Spleen (tissue), 7 donors: ENCODE data around the gene PTGES2.

Experiments used
- CTCF ChIP-seq, 11 experiments: fragments of 200-600 bp in 7 of 11; fragments of 450-650 bp in 4 of 11; sonication (generic) in 4 of 11; IDR thresholded peaks in 8 of 11; conservative IDR thresholded peaks in 3 of 11; 1 replicate in 7 of 11; 2 replicates in 4 of 11; pipeline versions ENCODE4 v1.4.0 to v1.8.0; 2016 to 2021; ENCODE audit warnings: antibody characterized with exemption in 11 of 11, inconsistent platforms in 4 of 11, mild to moderate bottlenecking in 1 of 11
- POLR2A ChIP-seq, 3 donors: fragments of 450-650 bp; IDR thresholded peaks; one replicate each; pipeline ENCODE4 v1.5.1; 2017; ENCODE audit warnings: antibody characterized with exemption in 3 of 3, mild to moderate bottlenecking in 1 of 3
- POLR2AphosphoS5 ChIP-seq, 3 donors: sonication (generic); formaldehyde crosslinking; IDR thresholded peaks; one replicate each; pipeline ENCODE4 v1.5.1; 2017; ENCODE audit warnings: antibody characterized with exemption in 3 of 3
- donor health status: DM: no; HTN: no; CAD: no; lungs with moderate emphysema.
- donor health status: DM: no; HTN: no; CAD: no.
- donor health status: DM: no; HTN: no; CAD: no.

- TF ChIP-seq CTCF (IDR thresholded peaks at IDR 0.05 in 8 of 11, conservative IDR thresholded peaks at IDR 0.05 in 3 of 11) = no peak
- no peak for TF ChIP-seq POLR2A (IDR thresholded peaks at IDR 0.05)
- TF ChIP-seq POLR2AphosphoS5 (IDR thresholded peaks at IDR 0.05) = no peak
Measured at GRCh38 chr9:128168731-128169308, 41.3 kb upstream of the PTGES2 start.
